Kidney (tissue), 14 donors: Measurements from ENCODE around the gene TPST2. TPM values are rescaled to one million over a fixed set of nuclear protein-coding genes. Genes with fewer than 3 reads are reported as not detected.

ENCODE experiments used
- DNase-seq, 5 donors: peaks; one replicate each; pipeline ENCODE4 v3.0.0-alpha.2; 2013 to 2020
- FAIRE-seq: peaks from 2 replicates; lab custom pipeline; 2012; peaks lifted over from hg19 to GRCh38; lab: Jason Lieb, UNC
- H3K27ac ChIP-seq, 2 donors: one replicate each; pipeline ENCODE4 v1.7.0; 2013; ENCODE audit warnings: low read depth in 2 of 2, low read length in 2 of 2, inconsistent platforms in 1 of 2
- H3K27me3 ChIP-seq: one replicate; pipeline ENCODE4 v1.7.1; 2013; ENCODE audit warnings: low read length, inconsistent platforms; ENCODE audit not compliant: control insufficient read depth, insufficient read depth
- H3K36me3 ChIP-seq, 3 donors: one replicate each; pipeline versions ENCODE4 v1.7.0 to v1.7.1; 2013; ENCODE audit warnings: low read length in 3 of 3, control low read depth in 1 of 3, inconsistent platforms in 1 of 3; ENCODE audit not compliant: insufficient read depth in 3 of 3, control insufficient read depth in 2 of 3
- H3K4me1 ChIP-seq, 3 donors: one replicate each; pipeline versions ENCODE4 v1.7.0 to v1.7.1; 2013; ENCODE audit warnings: low read length in 3 of 3, inconsistent platforms in 1 of 3, low read depth in 1 of 3; ENCODE audit not compliant: control insufficient read depth in 2 of 3, insufficient read depth in 2 of 3
- H3K4me3 ChIP-seq, 3 donors: one replicate each; pipeline versions ENCODE4 v1.7.0 to v1.8.1; 2013; ENCODE audit warnings: low read length in 3 of 3, control low read depth in 1 of 3, inconsistent platforms in 1 of 3
- H3K9ac ChIP-seq, 3 donors: one replicate each; pipeline versions ENCODE4 v1.7.0 to v1.7.1; 2013; ENCODE audit warnings: low read length in 3 of 3, control low read depth in 1 of 3, inconsistent platforms in 1 of 3
- H3K9me3 ChIP-seq, 3 donors: one replicate each; pipeline versions ENCODE4 v1.7.0 to v1.7.1; 2013; ENCODE audit warnings: low read length in 3 of 3, control low read depth in 1 of 3, inconsistent platforms in 1 of 3; ENCODE audit not compliant: control insufficient read depth in 2 of 3, insufficient read depth in 1 of 3
- intact Hi-C: fragments of 100-400 bp; cut with DNase I; formaldehyde crosslinking; loops from one replicate; pipeline ENCODE4 v1.11.1; 2022
- polyA plus RNA-seq: library from polyadenylated mRNA; stranded (reverse); fragments of 350-450 nt; fragmentation: Illumina TruSeq; extraction: RNeasy Lipid Tissue Mini Kit (QIAGEN cat#74804); gene quantifications from one replicate; pipeline ENCODE4 v1.2.3, GENCODE V29; 2014; ENCODE audit warnings: low read depth, low replicate concordance; ENCODE audit not compliant: insufficient read depth
- total RNA-seq: library from RNA; stranded (reverse); fragmentation: NEBNext Ultra II Directional; extraction: Animal tissue kit (Norgen Biotek cat#: 25700); gene quantifications from one replicate; pipeline ENCODE4 v1.2.1, GENCODE V29; 2021
- TF ChIP-seq, protein P1 (sequence below): IDR thresholded peaks from 3 replicates; pipeline ENCODE4 v1.5.1; 2012; ENCODE audit warnings: mild to moderate bottlenecking, moderate library complexity, borderline replicate concordance; ENCODE audit not compliant: insufficient read depth; ENCODE audit errors: extremely low read depth
- donor health status: control.
- donor health status: control.
- donor health status: control.
- donor health status: control.
- donor health status: control.
- donor health status: DM: yes; HTN: yes; CAD: no.
- donor health status: Normal renal cell carcinoma (clear cell type).

TPST2 gene
- total and polyA plus RNA-seq, 2 donors from 2014 or later: 40.3 to 48.7 TPM

DNA sequence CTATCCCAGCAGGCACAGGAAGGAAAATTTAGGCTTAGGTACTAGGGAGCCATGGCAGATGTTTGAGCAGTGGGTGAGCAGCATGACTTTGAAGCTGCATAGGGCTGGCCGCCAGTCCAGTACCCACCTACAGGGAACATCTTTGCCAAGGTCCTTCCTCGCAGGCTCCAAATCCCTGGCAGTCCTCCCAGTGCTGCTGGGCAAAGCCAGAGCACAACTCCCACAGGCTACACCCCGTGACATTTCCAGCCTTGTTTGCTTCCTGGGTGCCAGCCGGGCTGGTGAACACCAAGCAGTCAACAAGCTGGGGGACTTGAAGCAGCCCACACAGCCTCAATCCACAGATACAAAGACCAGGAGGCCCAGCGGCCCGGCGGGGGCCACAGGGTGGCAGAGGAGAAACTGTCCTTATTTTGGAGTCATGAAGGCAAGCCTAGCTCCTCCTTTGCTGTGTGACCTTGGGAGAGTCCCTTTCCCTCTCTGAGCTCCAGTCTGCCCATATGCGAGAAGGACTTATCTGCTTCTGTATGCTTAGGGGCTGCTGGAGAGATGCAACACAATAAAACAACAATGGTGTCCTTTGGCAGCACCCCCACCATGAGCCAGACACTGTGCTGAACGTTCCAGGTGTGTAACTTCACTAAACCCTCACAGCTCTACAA lies 28.0 kb downstream of the TPST2 start:
- Histone ChIP-seq H3K36me3 (no peaks in the 10 kb centered on the region), H3K9me3 (no peaks in the 10 kb centered on the region), H3K27me3 (no peaks in the 10 kb centered on the region), H3K27ac (peak overlapping the region; percentile 7 to 41), H3K4me1 (peaks cover 0 to 19% (median 8%) of the 10 kb centered on the region in 3 donors), H3K9ac (no peak overlapping the region), H3K4me3 (no peak overlapping the region)
- intact Hi-C loops: no loop called here
- no peak for FAIRE-seq
- TF ChIP-seq, protein P1, sequence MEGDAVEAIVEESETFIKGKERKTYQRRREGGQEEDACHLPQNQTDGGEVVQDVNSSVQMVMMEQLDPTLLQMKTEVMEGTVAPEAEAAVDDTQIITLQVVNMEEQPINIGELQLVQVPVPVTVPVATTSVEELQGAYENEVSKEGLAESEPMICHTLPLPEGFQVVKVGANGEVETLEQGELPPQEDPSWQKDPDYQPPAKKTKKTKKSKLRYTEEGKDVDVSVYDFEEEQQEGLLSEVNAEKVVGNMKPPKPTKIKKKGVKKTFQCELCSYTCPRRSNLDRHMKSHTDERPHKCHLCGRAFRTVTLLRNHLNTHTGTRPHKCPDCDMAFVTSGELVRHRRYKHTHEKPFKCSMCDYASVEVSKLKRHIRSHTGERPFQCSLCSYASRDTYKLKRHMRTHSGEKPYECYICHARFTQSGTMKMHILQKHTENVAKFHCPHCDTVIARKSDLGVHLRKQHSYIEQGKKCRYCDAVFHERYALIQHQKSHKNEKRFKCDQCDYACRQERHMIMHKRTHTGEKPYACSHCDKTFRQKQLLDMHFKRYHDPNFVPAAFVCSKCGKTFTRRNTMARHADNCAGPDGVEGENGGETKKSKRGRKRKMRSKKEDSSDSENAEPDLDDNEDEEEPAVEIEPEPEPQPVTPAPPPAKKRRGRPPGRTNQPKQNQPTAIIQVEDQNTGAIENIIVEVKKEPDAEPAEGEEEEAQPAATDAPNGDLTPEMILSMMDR: no peak
- no peak for DNase-seq

DNA sequence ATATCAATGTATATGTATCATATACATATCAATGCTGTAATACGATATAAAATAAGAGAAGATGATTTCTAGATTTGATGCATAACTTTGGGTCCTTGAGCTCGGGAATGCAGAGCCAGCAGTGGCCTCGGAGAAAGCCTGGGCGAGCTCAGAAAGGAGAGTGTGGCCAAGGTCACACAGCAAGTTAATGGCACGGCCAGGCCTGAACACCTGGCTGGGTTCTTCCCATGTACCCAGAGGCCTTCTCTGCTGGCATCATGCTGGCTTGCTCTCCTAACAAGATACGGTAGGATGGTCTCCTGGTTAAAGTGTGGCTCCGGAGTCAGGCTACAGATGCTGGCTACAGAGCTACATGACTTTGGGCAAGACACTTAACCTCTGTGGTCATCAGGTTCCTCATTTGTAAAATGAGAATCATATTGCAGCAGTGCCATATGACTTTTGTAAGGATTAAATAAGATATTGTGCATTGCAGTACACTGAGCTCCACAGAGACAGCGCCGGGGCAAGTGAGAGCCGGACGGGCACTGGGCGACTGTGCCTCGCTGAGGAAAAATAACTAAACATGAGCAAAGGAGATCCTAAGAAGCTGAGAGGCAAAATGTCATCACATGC lies 29.9 kb downstream of the TPST2 start:
- no peak overlapping the region for H3K4me3 ChIP-seq
- peak overlapping the region in 1 of 2 donors; percentile 53 for H3K27ac ChIP-seq
- H3K9ac ChIP-seq: no peak overlapping the region

DNA sequence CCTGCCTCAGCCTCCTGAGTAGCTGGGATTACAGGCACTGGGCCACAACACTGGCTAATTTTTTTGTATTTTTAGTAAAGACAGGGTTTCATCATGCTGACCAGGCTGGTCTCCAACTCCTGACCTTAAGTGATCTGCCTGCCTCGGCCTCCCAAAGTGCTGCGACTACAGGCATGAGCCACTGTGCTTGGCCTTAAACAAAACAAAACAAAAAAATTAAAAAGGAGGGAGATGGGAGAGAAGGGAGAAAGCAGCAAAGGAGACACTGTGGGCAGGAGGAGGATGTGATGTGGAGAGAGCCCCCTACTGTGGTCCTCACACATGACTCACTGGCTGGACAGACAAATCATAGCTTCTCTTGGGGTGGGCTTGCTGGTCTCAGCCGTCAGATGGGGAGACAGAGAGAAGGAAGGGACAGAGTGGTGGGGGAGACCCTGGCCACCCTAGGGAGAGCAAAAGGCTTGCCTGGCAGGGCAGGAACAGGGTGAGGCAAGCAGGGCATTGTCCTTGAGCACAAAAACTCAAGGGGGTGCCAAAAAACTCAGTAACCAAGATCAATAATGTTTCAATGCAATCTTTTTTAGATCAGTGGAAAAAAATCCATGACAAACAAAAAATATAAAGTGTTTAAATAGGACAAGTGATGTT lies 31.6 kb downstream of the TPST2 start:
- intact Hi-C loops: no loop called here
- DNase-seq (no peak), FAIRE-seq (no peak)
- no peak overlapping the region for H3K9ac ChIP-seq
- no peaks in the 10 kb centered on the region for H3K9me3 ChIP-seq
- no peaks in the 10 kb centered on the region for H3K27me3 ChIP-seq
- H3K4me3 ChIP-seq: no peak overlapping the region
- TF ChIP-seq, protein P1: no peak
- no peak overlapping the region for H3K27ac ChIP-seq
- no peaks in the 10 kb centered on the region for H3K36me3 ChIP-seq
- peaks cover 0 to 21% (median 0%) of the 10 kb centered on the region in 3 donors for H3K4me1 ChIP-seq

More for the DNA sequence above, 29.9 kb downstream of the TPST2 start:
- Histone ChIP-seq H3K27me3 (no peaks in the 10 kb centered on the region), H3K4me1 (peaks cover 0 to 25% (median 3%) of the 10 kb centered on the region in 3 donors), H3K9me3 (no peaks in the 10 kb centered on the region), H3K36me3 (no peaks in the 10 kb centered on the region)
- intact Hi-C loops: no loop called here
- DNase-seq (no peak), FAIRE-seq (no peak)
- TF ChIP-seq, protein P1: no peak
